Measurements from ENCODE around the gene SLC29A3. TPM values are rescaled to one million over a fixed set of nuclear protein-coding genes. Genes with fewer than 3 reads are reported as not detected.

Gene SLC29A3
- total RNA-seq, 1 experiment from 2014 or later = 4.4 TPM

DNA sequence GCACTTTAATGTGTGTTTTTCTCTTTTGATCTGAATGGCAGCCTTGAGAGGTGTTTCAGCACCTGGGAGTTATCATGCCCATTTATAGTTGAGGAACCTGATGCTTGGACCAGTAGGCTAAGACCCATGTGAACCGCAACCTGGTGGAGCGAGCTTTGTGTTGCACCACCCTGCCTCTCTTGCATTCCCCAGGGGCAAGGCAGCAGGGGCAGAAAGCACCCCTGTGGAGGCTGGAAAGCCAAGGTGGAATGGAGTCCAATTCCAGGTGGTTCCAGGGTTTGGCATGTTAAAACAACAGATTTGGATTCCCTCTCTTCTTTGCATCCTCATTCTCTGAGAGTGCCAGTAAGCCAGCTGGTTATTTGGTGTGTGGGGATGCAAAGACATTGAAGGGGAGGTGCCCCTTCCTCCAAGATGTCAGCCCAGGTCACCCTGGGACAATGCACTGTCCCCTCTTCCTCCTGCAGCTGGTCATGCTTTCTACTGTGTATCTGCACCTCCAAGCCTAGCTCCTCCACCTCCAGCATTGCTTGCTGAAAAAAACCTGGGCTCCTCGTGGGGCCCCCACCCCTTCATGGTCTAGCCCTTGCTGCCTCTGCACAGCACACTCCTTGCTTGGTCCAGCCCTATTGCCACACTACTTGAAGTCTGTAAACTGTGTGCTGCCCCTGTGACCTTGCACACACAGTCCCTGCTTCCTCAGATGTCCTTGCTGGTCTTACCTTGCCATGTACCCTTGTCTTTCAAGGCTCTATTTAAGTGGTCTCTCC, 72.0 kb downstream of the SLC29A3 start:
- ChIA-PET CTCF (no interaction called here), POLR2A (ENCODE audit: unreplicated experiment) (no interaction called here)
- H3K9ac ChIP-seq (ENCODE audit: low read length) = no peak overlapping the region
- no peak overlapping the region for H2AFZ ChIP-seq (ENCODE audit: low read length)
- intact Hi-C loops (cut with micrococcal nuclease) = no loop called here
- no peak overlapping the region for H3K4me2 ChIP-seq (ENCODE audit: low read length)
- H3K4me3 ChIP-seq (ENCODE audit: low read length) = no peak overlapping the region
- no peak for DNase-seq
- no peaks in the 10 kb centered on the region for H3K9me3 ChIP-seq (ENCODE audit: low read length)
- H3K4me1 ChIP-seq (ENCODE audit: insufficient read depth, low read length) = no peaks in the 10 kb centered on the region
- H3K79me2 ChIP-seq (ENCODE audit: low read length) = no peaks in the 10 kb centered on the region
- no peak overlapping the region for H3K27ac ChIP-seq (ENCODE audit: low read length)
- no peak for ATAC-seq
- no peaks in the 10 kb centered on the region for H3K36me3 ChIP-seq (ENCODE audit: low read depth, low read length)
- H4K20me1 ChIP-seq (ENCODE audit: low read length) = no peaks in the 10 kb centered on the region
- H3F3A ChIP-seq (ENCODE audit: low read length, unreplicated experiment) = no peaks in the 10 kb centered on the region
- no peaks in the 10 kb centered on the region for H3K9me2 ChIP-seq (replicated peaks; ENCODE audit: low read length)
- no TSS peak for BruUV-seq (replicated peaks)
- H3K27me3 ChIP-seq (ENCODE audit: low read length) = peaks cover 12% of the 10 kb centered on the region
- TF ChIP-seq, protein P1, sequence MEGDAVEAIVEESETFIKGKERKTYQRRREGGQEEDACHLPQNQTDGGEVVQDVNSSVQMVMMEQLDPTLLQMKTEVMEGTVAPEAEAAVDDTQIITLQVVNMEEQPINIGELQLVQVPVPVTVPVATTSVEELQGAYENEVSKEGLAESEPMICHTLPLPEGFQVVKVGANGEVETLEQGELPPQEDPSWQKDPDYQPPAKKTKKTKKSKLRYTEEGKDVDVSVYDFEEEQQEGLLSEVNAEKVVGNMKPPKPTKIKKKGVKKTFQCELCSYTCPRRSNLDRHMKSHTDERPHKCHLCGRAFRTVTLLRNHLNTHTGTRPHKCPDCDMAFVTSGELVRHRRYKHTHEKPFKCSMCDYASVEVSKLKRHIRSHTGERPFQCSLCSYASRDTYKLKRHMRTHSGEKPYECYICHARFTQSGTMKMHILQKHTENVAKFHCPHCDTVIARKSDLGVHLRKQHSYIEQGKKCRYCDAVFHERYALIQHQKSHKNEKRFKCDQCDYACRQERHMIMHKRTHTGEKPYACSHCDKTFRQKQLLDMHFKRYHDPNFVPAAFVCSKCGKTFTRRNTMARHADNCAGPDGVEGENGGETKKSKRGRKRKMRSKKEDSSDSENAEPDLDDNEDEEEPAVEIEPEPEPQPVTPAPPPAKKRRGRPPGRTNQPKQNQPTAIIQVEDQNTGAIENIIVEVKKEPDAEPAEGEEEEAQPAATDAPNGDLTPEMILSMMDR (conservative IDR thresholded peaks at IDR 0.05; ENCODE audit: low read depth, low read length) = no peak
- TF ChIP-seq EZH2 (IDR thresholded peaks at IDR 0.05; ENCODE audit: low read length, unreplicated experiment) = no peak
- no peak for TF ChIP-seq EZH2phosphoT487 (IDR thresholded peaks at IDR 0.05; ENCODE audit: borderline replicate concordance, low read length)

DNA sequence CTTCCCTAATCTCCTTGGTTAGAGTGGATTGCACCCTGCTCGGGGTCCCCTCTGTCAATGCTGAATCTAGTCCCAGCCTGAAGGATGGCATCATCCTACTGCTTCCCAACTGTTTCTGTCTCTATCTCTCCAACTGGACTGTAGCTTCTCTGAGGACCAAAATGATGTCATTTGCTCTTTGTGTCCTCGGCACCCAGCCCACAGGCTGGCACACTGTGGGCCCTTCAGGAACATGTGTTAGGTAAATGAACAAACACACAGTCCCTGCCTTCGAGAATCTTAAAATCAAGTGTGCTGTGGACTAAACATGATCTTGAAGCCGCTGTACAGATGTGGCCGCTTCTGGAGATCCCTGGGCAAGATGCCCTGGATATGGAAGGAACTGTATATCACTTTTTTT, 72.6 kb downstream of the SLC29A3 start:
- H3K27me3 ChIP-seq (ENCODE audit: low read length) = peaks cover 12% of the 10 kb centered on the region

DNA sequence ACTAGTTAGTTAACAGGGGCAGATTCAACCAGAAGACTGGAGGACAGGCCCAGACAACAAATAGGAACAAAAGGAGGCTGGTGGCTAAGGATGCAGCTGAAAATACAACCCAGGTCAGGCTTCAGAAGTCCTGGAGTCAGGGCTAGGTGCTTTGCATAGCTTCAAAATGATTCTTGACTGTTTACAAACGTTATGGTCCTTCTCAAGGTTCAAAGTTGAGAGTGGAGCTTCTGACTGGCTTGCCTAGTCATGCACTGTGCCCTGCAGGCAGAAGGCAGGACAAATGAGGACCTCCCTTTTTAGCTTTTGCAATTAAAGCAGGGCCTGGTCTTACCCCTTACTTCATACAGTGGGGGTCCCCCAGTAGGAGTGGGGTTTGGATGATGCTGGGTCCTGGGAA, 73.2 kb downstream of the SLC29A3 start:
- Histone ChIP-seq H2AFZ (ENCODE audit: low read length) (no peak overlapping the region), H4K20me1 (ENCODE audit: low read length) (no peaks in the 10 kb centered on the region), H3K4me3 (ENCODE audit: low read length) (no peak overlapping the region), H3K79me2 (ENCODE audit: low read length) (no peaks in the 10 kb centered on the region), H3K27ac (ENCODE audit: low read length) (no peak overlapping the region), H3K4me1 (ENCODE audit: insufficient read depth, low read length) (no peaks in the 10 kb centered on the region), H3K9me2 (replicated peaks; ENCODE audit: low read length) (no peaks in the 10 kb centered on the region), H3K9ac (ENCODE audit: low read length) (no peak overlapping the region), H3K27me3 (ENCODE audit: low read length) (peaks cover 14% of the 10 kb centered on the region), H3K9me3 (ENCODE audit: low read length) (no peaks in the 10 kb centered on the region), H3K36me3 (ENCODE audit: low read depth, low read length) (no peaks in the 10 kb centered on the region), H3K4me2 (ENCODE audit: low read length) (no peak overlapping the region), H3F3A (ENCODE audit: low read length, unreplicated experiment) (no peaks in the 10 kb centered on the region)
- no peak for TF ChIP-seq EZH2 (IDR thresholded peaks at IDR 0.05; ENCODE audit: low read length, unreplicated experiment)
- no peak for TF ChIP-seq EZH2phosphoT487 (IDR thresholded peaks at IDR 0.05; ENCODE audit: borderline replicate concordance, low read length)
- TF ChIP-seq, protein P1 (conservative IDR thresholded peaks at IDR 0.05; ENCODE audit: low read depth, low read length) = no peak
- DNase-seq (no peak), ATAC-seq (no peak)
- intact Hi-C loops (cut with micrococcal nuclease) = no loop called here
- ChIA-PET POLR2A (ENCODE audit: unreplicated experiment) (no interaction called here), CTCF (no interaction called here)
- BruUV-seq (replicated peaks) = no TSS peak

More for the DNA sequence above, 72.6 kb downstream of the SLC29A3 start:
- Histone ChIP-seq H3K27ac (ENCODE audit: low read length) (no peak overlapping the region), H3K4me3 (ENCODE audit: low read length) (no peak overlapping the region), H3F3A (ENCODE audit: low read length, unreplicated experiment) (no peaks in the 10 kb centered on the region), H3K9me2 (replicated peaks; ENCODE audit: low read length) (no peaks in the 10 kb centered on the region), H2AFZ (ENCODE audit: low read length) (no peak overlapping the region), H3K4me2 (ENCODE audit: low read length) (no peak overlapping the region), H4K20me1 (ENCODE audit: low read length) (no peaks in the 10 kb centered on the region), H3K9ac (ENCODE audit: low read length) (no peak overlapping the region), H3K4me1 (ENCODE audit: insufficient read depth, low read length) (no peaks in the 10 kb centered on the region), H3K9me3 (ENCODE audit: low read length) (no peaks in the 10 kb centered on the region), H3K79me2 (ENCODE audit: low read length) (no peaks in the 10 kb centered on the region), H3K36me3 (ENCODE audit: low read depth, low read length) (no peaks in the 10 kb centered on the region)
- DNase-seq (no peak), ATAC-seq (no peak)
- intact Hi-C loops (cut with micrococcal nuclease) = no loop called here
- BruUV-seq (replicated peaks) = no TSS peak
- ChIA-PET POLR2A (ENCODE audit: unreplicated experiment) (no interaction called here), CTCF (no interaction called here)
- TF ChIP-seq EZH2 (IDR thresholded peaks at IDR 0.05; ENCODE audit: low read length, unreplicated experiment) (no peak), EZH2phosphoT487 (IDR thresholded peaks at IDR 0.05; ENCODE audit: borderline replicate concordance, low read length) (no peak)
- TF ChIP-seq, protein P1 (conservative IDR thresholded peaks at IDR 0.05; ENCODE audit: low read depth, low read length) = no peak
